Heart left ventricle (tissue), 13 donors: ENCODE measurements around the gene KANK4.

Source experiments
- POLR2A ChIP-seq, 2 donors: fragments of 450-650 bp; IDR thresholded peaks; one replicate each; pipeline ENCODE4 v1.6.1; 2017; ENCODE audit warnings: antibody characterized with exemption in 2 of 2, mild to moderate bottlenecking in 2 of 2, moderate library complexity in 2 of 2
- TF ChIP-seq, protein P1 (sequence below), 12 donors: fragments of 200-600 bp; sonication (generic) in 4 of 12; IDR thresholded peaks; one replicate each; pipeline versions ENCODE4 v1.5.0 to v1.8.0; 2018 to 2022; ENCODE audit warnings: antibody characterized with exemption in 12 of 12, mild to moderate bottlenecking in 5 of 12
- donor health status: ischemic (EF 13 %, LVEDD 7.1; RV severe dilation, severe dysfunction).
- donor health status: DM: no; HTN: yes; CAD: no.
- donor health status: DM: no; HTN: no; CAD: no.
- donor health status: ischemic (EF 25% LVEDD 6.9; RV normal size, moderate dysfunction).
- donor health status: ischemic (EF 25% LVEDD 5.7; RV mildly dilated, moderate dysfunction).
- donor health status: ischemic (EF 35%, LVEDD 5.7; RV mildly dilated, moderate dysfunction).
- donor health status: nonischemic (EF 11% LVEDD 7.7; RV severe dilation, severe dysfunction).
- donor health status: DM: yes; HTN: yes; CAD: no.
- donor health status: PGD.
- donor health status: ischemic (EF 29% LVEDD 5.4; RV normal size, mild dysfunction).
- donor health status: nonischemic (EF 23%, LVEDD 6.1; RV moderate dilation, normal function).

DNA sequence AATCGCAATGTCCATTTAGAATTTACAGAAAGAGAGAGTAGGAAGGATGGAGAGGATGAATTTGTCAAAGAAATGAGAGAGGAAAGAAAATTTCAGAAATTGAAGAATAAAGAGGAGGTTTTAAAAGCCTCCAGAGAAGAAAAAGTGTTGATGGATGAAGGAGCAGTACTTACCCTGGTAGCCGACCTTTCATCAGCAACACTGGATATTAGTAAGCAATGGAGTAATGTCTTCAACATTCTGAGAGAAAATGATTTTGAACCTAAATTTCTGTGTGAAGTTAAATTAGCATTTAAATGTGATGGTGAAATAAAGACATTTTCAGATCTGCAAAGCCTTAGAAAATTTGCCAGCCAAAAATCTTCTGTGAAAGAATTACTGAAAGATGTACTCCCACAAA lies 112.0 kb downstream of the KANK4 start:
- no peak for TF ChIP-seq POLR2A (IDR thresholded peaks at IDR 0.05)
- TF ChIP-seq, protein P1, sequence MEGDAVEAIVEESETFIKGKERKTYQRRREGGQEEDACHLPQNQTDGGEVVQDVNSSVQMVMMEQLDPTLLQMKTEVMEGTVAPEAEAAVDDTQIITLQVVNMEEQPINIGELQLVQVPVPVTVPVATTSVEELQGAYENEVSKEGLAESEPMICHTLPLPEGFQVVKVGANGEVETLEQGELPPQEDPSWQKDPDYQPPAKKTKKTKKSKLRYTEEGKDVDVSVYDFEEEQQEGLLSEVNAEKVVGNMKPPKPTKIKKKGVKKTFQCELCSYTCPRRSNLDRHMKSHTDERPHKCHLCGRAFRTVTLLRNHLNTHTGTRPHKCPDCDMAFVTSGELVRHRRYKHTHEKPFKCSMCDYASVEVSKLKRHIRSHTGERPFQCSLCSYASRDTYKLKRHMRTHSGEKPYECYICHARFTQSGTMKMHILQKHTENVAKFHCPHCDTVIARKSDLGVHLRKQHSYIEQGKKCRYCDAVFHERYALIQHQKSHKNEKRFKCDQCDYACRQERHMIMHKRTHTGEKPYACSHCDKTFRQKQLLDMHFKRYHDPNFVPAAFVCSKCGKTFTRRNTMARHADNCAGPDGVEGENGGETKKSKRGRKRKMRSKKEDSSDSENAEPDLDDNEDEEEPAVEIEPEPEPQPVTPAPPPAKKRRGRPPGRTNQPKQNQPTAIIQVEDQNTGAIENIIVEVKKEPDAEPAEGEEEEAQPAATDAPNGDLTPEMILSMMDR (IDR thresholded peaks at IDR 0.05) = no peak
